Forelimb muscle (tissue), 1 donor: ENCODE results near the gene BICDL1. TPM values are rescaled to one million over a fixed set of nuclear protein-coding genes. Genes with fewer than 3 reads are reported as not detected.

ENCODE experiments used
- DNase-seq: peaks from one replicate; pipeline ENCODE4 v3.0.0-alpha.2; 2013; ENCODE audit warnings: low read depth
- polyA plus RNA-seq: library from polyadenylated mRNA; unstranded; fragments of 120-200 nt; gene quantifications from one replicate; pipeline ENCODE4 v1.2.1, GENCODE V29; 2013; ENCODE audit not compliant: insufficient read length

Gene BICDL1
- polyA plus RNA-seq, 1 donor: 4.9 TPM

GRCh38 chr12:120125792-120126634, 137.0 kb downstream of the BICDL1 start:
- DNase-seq: no peak

GRCh38 chr12:120126635-120127005, 137.6 kb downstream of the BICDL1 start:
- DNase-seq: no peak

GRCh38 chr12:120130011-120130410, 141.0 kb downstream of the BICDL1 start:
- no peak for DNase-seq

- no peak for DNase-seq
Observed at GRCh38 chr12:120131116-120131515, 142.1 kb downstream of the BICDL1 start.

GRCh38 chr12:120132054-120132836, 143.2 kb downstream of the BICDL1 start:
- DNase-seq: no peak

- no peak for DNase-seq
Observed at GRCh38 chr12:120132863-120133385, 143.9 kb downstream of the BICDL1 start.

GRCh38 chr12:120134307-120134980, 145.4 kb downstream of the BICDL1 start:
- DNase-seq: no peak

- DNase-seq: no peak
Observed at GRCh38 chr12:120136093-120136770, 147.2 kb downstream of the BICDL1 start.

GRCh38 chr12:120137833-120138232, 148.8 kb downstream of the BICDL1 start:
- no peak for DNase-seq

GRCh38 chr12:120138366-120138765, 149.3 kb downstream of the BICDL1 start:
- DNase-seq: no peak

GRCh38 chr12:120139958-120140357, 150.9 kb downstream of the BICDL1 start:
- no peak for DNase-seq

GRCh38 chr12:120140603-120141002, 151.6 kb downstream of the BICDL1 start:
- DNase-seq: no peak

GRCh38 chr12:120141336-120141735, 152.3 kb downstream of the BICDL1 start:
- no peak for DNase-seq

GRCh38 chr12:120142231-120142877, 153.3 kb downstream of the BICDL1 start:
- DNase-seq: no peak

Other genes starting within 250 kb of the BICDL1 start
- gene CIT, start 111.9 kb upstream of the BICDL1 start, polyA plus RNA-seq: 8.1 TPM
- gene RAB35, start 127.5 kb downstream of the BICDL1 start, polyA plus RNA-seq: 31.5 TPM
- gene GCN1, start 205.5 kb downstream of the BICDL1 start, polyA plus RNA-seq: 37.9 TPM
- 4,306 TPM for gene RPLP0, start 211.9 kb downstream of the BICDL1 start, polyA plus RNA-seq